GM13977 (cell line): Measurements from ENCODE around the gene CACNA2D3.

Source experiments
- DNase-seq: peaks from one replicate; pipeline ENCODE4 v3.0.0; 2012; ENCODE audit warnings: low spot score
- in situ Hi-C: fragments of 300-500 bp; cut with MboI; formaldehyde crosslinking; loops from one replicate; pipeline ENCODE4 v1.12.0; 2022; ENCODE audit warnings: low sequenced_read_pairs, low pct_unique_long_range_greater_than_20kb, mixed read lengths, inconsistent platforms; ENCODE audit not compliant: unreplicated experiment
- TF ChIP-seq, protein P1 (sequence below): IDR thresholded peaks from 2 replicates; pipeline ENCODE4 v1.5.1; 2012; ENCODE audit warnings: mild to moderate bottlenecking, control low read depth; ENCODE audit not compliant: insufficient read depth; ENCODE audit errors: extremely low read depth, missing control alignments

CACNA2D3 gene

GRCh38 chr3:54358969-54359694 is 236.8 kb downstream of the CACNA2D3 start:
- TF ChIP-seq, protein P1, sequence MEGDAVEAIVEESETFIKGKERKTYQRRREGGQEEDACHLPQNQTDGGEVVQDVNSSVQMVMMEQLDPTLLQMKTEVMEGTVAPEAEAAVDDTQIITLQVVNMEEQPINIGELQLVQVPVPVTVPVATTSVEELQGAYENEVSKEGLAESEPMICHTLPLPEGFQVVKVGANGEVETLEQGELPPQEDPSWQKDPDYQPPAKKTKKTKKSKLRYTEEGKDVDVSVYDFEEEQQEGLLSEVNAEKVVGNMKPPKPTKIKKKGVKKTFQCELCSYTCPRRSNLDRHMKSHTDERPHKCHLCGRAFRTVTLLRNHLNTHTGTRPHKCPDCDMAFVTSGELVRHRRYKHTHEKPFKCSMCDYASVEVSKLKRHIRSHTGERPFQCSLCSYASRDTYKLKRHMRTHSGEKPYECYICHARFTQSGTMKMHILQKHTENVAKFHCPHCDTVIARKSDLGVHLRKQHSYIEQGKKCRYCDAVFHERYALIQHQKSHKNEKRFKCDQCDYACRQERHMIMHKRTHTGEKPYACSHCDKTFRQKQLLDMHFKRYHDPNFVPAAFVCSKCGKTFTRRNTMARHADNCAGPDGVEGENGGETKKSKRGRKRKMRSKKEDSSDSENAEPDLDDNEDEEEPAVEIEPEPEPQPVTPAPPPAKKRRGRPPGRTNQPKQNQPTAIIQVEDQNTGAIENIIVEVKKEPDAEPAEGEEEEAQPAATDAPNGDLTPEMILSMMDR: no peak
- in situ Hi-C loops: no loop called here
- no peak for DNase-seq

- in situ Hi-C loops: no loop called here
- no peak for DNase-seq
- TF ChIP-seq, protein P1: no peak
Observed at GRCh38 chr3:54360320-54360719, 238.0 kb downstream of the CACNA2D3 start.

DNA sequence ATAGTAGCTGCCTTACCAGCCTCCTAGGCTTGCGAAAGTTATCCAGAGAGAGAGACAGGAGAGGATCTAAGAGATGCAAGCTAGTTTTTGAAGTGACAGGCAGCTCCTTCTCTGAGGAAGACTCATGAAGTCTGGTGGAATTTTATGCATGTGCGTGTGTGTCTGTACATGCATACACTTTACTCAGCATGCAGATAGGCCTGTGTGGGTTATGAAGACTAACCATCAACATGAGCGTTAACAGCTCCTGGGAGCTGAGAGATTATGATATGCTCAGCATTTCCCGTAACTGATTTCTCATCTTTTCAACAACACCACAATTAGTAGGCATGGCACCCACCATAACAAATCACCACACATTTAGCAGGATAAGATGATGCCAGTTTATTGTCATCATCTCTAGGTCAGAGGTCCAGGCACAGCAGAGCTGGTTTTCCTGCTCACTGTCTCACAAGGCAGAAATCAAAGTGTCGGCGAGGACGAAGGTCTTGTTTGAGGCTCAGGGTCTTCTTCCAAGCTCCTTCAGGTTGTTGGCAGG is 239.5 kb downstream of the CACNA2D3 start:
- in situ Hi-C loops: no loop called here
- TF ChIP-seq, protein P1: no peak
- no peak for DNase-seq

GRCh38 chr3:54366007-54366750 is 243.8 kb downstream of the CACNA2D3 start:
- no peak for DNase-seq
- in situ Hi-C loops: no loop called here
- TF ChIP-seq, protein P1: no peak

DNA sequence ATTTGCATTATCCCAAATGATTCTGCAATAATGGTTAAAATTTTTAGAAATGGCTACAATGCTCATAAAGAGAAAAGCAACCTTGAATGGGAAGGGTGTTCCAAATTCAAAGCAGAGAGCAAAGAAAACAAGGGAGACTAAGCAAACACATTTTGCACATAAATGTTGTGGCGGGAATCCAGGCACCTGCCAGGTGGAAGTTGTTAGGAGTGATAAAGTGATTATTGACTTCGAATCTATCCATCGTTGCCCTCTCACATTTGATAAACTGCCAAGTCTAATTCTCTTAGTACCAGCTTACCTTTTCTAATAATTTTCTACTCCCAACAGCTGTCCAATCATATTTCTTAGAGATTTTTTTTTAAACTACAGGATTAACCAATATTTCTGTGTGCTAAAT is 244.5 kb downstream of the CACNA2D3 start:
- DNase-seq: no peak
- in situ Hi-C loops: no loop called here
- TF ChIP-seq, protein P1: no peak

GRCh38 chr3:54372232-54372631 is 249.9 kb downstream of the CACNA2D3 start:
- TF ChIP-seq, protein P1: no peak
- in situ Hi-C loops: no loop called here
- no peak for DNase-seq
